ENCODE results near the gene SPRED1. TPM values are rescaled to one million over a fixed set of nuclear protein-coding genes. Genes with fewer than 3 reads are reported as not detected.

The SPRED1 gene
- 1 to 10 TPM in 2 of 5 experiments, under 1 TPM in 3; 0.07 to 2.6 (median 0.95) TPM for total RNA-seq
- polyA plus RNA-seq: not detected
- 0.54 reads per million for total RNA-seq

GRCh38 chr15:38252481-38253350, at the start of gene SPRED1:
Gene SPRED1 (plus strand): TSS chr15:38252836. CDS start chr15:38253186, 350 bp downstream.
- ATAC-seq: peak; percentile 12
- peaks cover 0 to 7% (median 0%) of the 10 kb centered on the region in 11 donors for H3K9me3 Mint-ChIP-seq
- intact Hi-C loops (cut with micrococcal nuclease): loop anchor here in 1 of 2 donors (10.0 kb wide), 2 partner anchors 442 to 1502 kb away; no protein-coding TSS in a partner anchor
- DNase-seq: peak in 8 of 9 donors; percentile 8 to 28 (median 9)
- no peaks in the 10 kb centered on the region for H3K27me3 ChIP-seq (ENCODE audit: control insufficient read depth in 2 of 2, insufficient read depth in 2 of 2, low read length in 2 of 2)
- ChIA-PET CTCF (no interaction called here), POLR2A (interaction anchor here (0.5 kb wide), 1 partner anchor 1329 kb away, joined by 3 read pairs; no protein-coding TSS in a partner anchor)
- peak within 1 kb of the TSS in 8 of 9 donors; percentile 26 to 88 (median 64) for H3K27ac Mint-ChIP-seq
- no peak within 1 kb of the TSS for H3K27ac ChIP-seq (ENCODE audit: low read depth, low read length)
- no peaks in the 10 kb centered on the region for H3K9me3 ChIP-seq (ENCODE audit: control insufficient read depth in 2 of 3, low read length in 3 of 3)
- H3K36me3 Mint-ChIP-seq: no peaks in the 10 kb centered on the region
- H3K4me1 Mint-ChIP-seq: peaks cover 25 to 36% (median 27%) of the 10 kb centered on the region in 7 donors
- peak within 1 kb of the TSS; percentile 80 to 97 (median 90) for H3K4me3 Mint-ChIP-seq
- peaks cover 17 to 19% of the 10 kb centered on the region in 2 donors for H3K4me1 ChIP-seq (ENCODE audit: control insufficient read depth in 2 of 2, insufficient read depth in 2 of 2, low read length in 2 of 2)
- peak within 1 kb of the TSS; percentile 78 for H3K4me3 ChIP-seq (ENCODE audit: low read length)
- H3K27me3 Mint-ChIP-seq: peaks cover 18 to 73% (median 43%) of the 10 kb centered on the region in 5 donors
- H3K36me3 ChIP-seq (ENCODE audit: control insufficient read depth in 2 of 3, insufficient read depth in 3 of 3, low read length in 3 of 3): no peaks in the 10 kb centered on the region

GRCh38 chr15:38205526-38206272, 46.9 kb upstream of the SPRED1 start:
- H3K27me3 ChIP-seq (ENCODE audit: control insufficient read depth in 2 of 2, insufficient read depth in 2 of 2, low read length in 2 of 2): no peaks in the 10 kb centered on the region
- H3K4me3 Mint-ChIP-seq: no peak overlapping the region
- POLR2A ChIA-PET: no interaction called here

DNA sequence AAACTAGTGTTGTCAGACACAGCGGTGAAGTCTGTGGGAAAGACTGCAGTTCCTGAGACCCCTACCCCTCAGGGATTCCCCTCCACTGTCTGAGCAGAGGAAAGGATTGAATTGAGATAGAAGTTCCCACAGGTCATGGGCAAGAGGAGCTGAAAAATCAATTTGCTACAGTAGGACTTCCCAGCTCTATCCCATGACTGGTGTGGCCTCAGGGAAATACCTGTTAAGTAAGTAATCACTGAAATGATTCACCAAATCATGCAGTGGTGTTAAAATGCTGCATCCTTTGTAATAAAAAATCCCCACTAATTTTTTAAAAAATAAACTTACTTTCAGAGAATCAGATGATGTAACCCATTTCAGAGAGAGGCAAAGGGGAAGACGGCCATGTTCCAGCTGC, 45.0 kb upstream of the SPRED1 start:
- no peak overlapping the region for H3K27ac Mint-ChIP-seq
- DNase-seq (no peak), ATAC-seq (no peak)
- ChIA-PET CTCF (no interaction called here), POLR2A (no interaction called here)
- no peaks in the 10 kb centered on the region for H3K4me1 Mint-ChIP-seq
- peaks cover 15 to 33% (median 28%) of the 10 kb centered on the region in 5 donors for H3K27me3 Mint-ChIP-seq
- no peaks in the 10 kb centered on the region for H3K36me3 Mint-ChIP-seq
- no peaks in the 10 kb centered on the region for H3K9me3 ChIP-seq (ENCODE audit: control insufficient read depth in 2 of 3, low read length in 3 of 3)
- peaks cover 0 to 4% (median 0%) of the 10 kb centered on the region in 11 donors for H3K9me3 Mint-ChIP-seq
- H3K4me1 ChIP-seq (ENCODE audit: control insufficient read depth in 2 of 2, insufficient read depth in 2 of 2, low read length in 2 of 2): no peaks in the 10 kb centered on the region
- no peak overlapping the region for H3K27ac ChIP-seq (ENCODE audit: low read depth, low read length)
- no peaks in the 10 kb centered on the region for H3K36me3 ChIP-seq (ENCODE audit: control insufficient read depth in 2 of 3, insufficient read depth in 3 of 3, low read length in 3 of 3)
- no peaks in the 10 kb centered on the region for H3K27me3 ChIP-seq (ENCODE audit: control insufficient read depth in 2 of 2, insufficient read depth in 2 of 2, low read length in 2 of 2)
- intact Hi-C loops (cut with micrococcal nuclease): no loop called here
- H3K4me3 ChIP-seq (ENCODE audit: low read length): no peak overlapping the region
- H3K4me3 Mint-ChIP-seq: no peak overlapping the region

More at GRCh38 chr15:38205526-38206272, 46.9 kb upstream of the SPRED1 start:
- no peaks in the 10 kb centered on the region for H3K4me1 Mint-ChIP-seq
- no peaks in the 10 kb centered on the region for H3K4me1 ChIP-seq (ENCODE audit: control insufficient read depth in 2 of 2, insufficient read depth in 2 of 2, low read length in 2 of 2)
- no peak overlapping the region for H3K27ac ChIP-seq (ENCODE audit: low read depth, low read length)
- H3K27ac Mint-ChIP-seq: no peak overlapping the region
- H3K9me3 Mint-ChIP-seq: peaks cover 0 to 4% (median 2%) of the 10 kb centered on the region in 11 donors
- DNase-seq (no peak), ATAC-seq (no peak)
- no peaks in the 10 kb centered on the region for H3K9me3 ChIP-seq (ENCODE audit: control insufficient read depth in 2 of 3, low read length in 3 of 3)
- H3K36me3 Mint-ChIP-seq: no peaks in the 10 kb centered on the region
- intact Hi-C loops (cut with micrococcal nuclease): no loop called here
- H3K27me3 Mint-ChIP-seq: peaks cover 17 to 33% (median 27%) of the 10 kb centered on the region in 5 donors
- H3K36me3 ChIP-seq (ENCODE audit: control insufficient read depth in 2 of 3, insufficient read depth in 3 of 3, low read length in 3 of 3): no peaks in the 10 kb centered on the region
- H3K4me3 ChIP-seq (ENCODE audit: low read length): no peak overlapping the region
- CTCF ChIA-PET: no interaction called here

GRCh38 chr15:38208206-38208605, 44.4 kb upstream of the SPRED1 start:
- Mint-ChIP-seq H3K27me3 (peaks cover 15 to 31% (median 30%) of the 10 kb centered on the region in 5 donors), H3K36me3 (no peaks in the 10 kb centered on the region), H3K27ac (no peak overlapping the region), H3K9me3 (peaks cover 0 to 4% (median 0%) of the 10 kb centered on the region in 11 donors), H3K4me3 (no peak overlapping the region), H3K4me1 (no peaks in the 10 kb centered on the region)
- Histone ChIP-seq H3K27ac (ENCODE audit: low read depth, low read length) (no peak overlapping the region), H3K4me3 (ENCODE audit: low read length) (no peak overlapping the region), H3K27me3 (ENCODE audit: control insufficient read depth in 2 of 2, insufficient read depth in 2 of 2, low read length in 2 of 2) (no peaks in the 10 kb centered on the region), H3K9me3 (ENCODE audit: control insufficient read depth in 2 of 3, low read length in 3 of 3) (no peaks in the 10 kb centered on the region), H3K4me1 (ENCODE audit: control insufficient read depth in 2 of 2, insufficient read depth in 2 of 2, low read length in 2 of 2) (no peaks in the 10 kb centered on the region), H3K36me3 (ENCODE audit: control insufficient read depth in 2 of 3, insufficient read depth in 3 of 3, low read length in 3 of 3) (no peaks in the 10 kb centered on the region)
- no peak for ATAC-seq
- ChIA-PET CTCF (no interaction called here), POLR2A (no interaction called here)
- intact Hi-C loops (cut with micrococcal nuclease): no loop called here
- DNase-seq: no peak

GRCh38 chr15:38208779-38209178, 43.9 kb upstream of the SPRED1 start:
- H3K9me3 ChIP-seq (ENCODE audit: control insufficient read depth in 2 of 3, low read length in 3 of 3): no peaks in the 10 kb centered on the region
- POLR2A ChIA-PET: no interaction called here
- H3K4me3 ChIP-seq (ENCODE audit: low read length): no peak overlapping the region
- Mint-ChIP-seq H3K36me3 (no peaks in the 10 kb centered on the region), H3K9me3 (peaks cover 0 to 2% (median 0%) of the 10 kb centered on the region in 11 donors), H3K4me1 (no peaks in the 10 kb centered on the region), H3K27ac (no peak overlapping the region), H3K27me3 (peaks cover 17 to 35% (median 26%) of the 10 kb centered on the region in 5 donors), H3K4me3 (no peak overlapping the region)
- H3K27me3 ChIP-seq (ENCODE audit: control insufficient read depth in 2 of 2, insufficient read depth in 2 of 2, low read length in 2 of 2): no peaks in the 10 kb centered on the region
- no peak overlapping the region for H3K27ac ChIP-seq (ENCODE audit: low read depth, low read length)
- ATAC-seq (no peak), DNase-seq (no peak)
- intact Hi-C loops (cut with micrococcal nuclease): no loop called here
- CTCF ChIA-PET: no interaction called here
- no peaks in the 10 kb centered on the region for H3K36me3 ChIP-seq (ENCODE audit: control insufficient read depth in 2 of 3, insufficient read depth in 3 of 3, low read length in 3 of 3)
- H3K4me1 ChIP-seq (ENCODE audit: control insufficient read depth in 2 of 2, insufficient read depth in 2 of 2, low read length in 2 of 2): no peaks in the 10 kb centered on the region

- Mint-ChIP-seq H3K9me3 (no peaks in the 10 kb centered on the region), H3K4me3 (no peak overlapping the region), H3K27me3 (peaks cover 18 to 29% (median 21%) of the 10 kb centered on the region in 5 donors), H3K27ac (no peak overlapping the region), H3K36me3 (no peaks in the 10 kb centered on the region), H3K4me1 (no peaks in the 10 kb centered on the region)
- ATAC-seq (no peak), DNase-seq (no peak)
- no peak overlapping the region for H3K27ac ChIP-seq (ENCODE audit: low read depth, low read length)
- H3K4me1 ChIP-seq (ENCODE audit: control insufficient read depth in 2 of 2, insufficient read depth in 2 of 2, low read length in 2 of 2): no peaks in the 10 kb centered on the region
- CTCF ChIA-PET: no interaction called here
- H3K4me3 ChIP-seq (ENCODE audit: low read length): no peak overlapping the region
- intact Hi-C loops (cut with micrococcal nuclease): no loop called here
- H3K9me3 ChIP-seq (ENCODE audit: control insufficient read depth in 2 of 3, low read length in 3 of 3): no peaks in the 10 kb centered on the region
- H3K36me3 ChIP-seq (ENCODE audit: control insufficient read depth in 2 of 3, insufficient read depth in 3 of 3, low read length in 3 of 3): no peaks in the 10 kb centered on the region
- no peaks in the 10 kb centered on the region for H3K27me3 ChIP-seq (ENCODE audit: control insufficient read depth in 2 of 2, insufficient read depth in 2 of 2, low read length in 2 of 2)
- POLR2A ChIA-PET: no interaction called here
These were observed 41.4 kb upstream of the SPRED1 start for GRCh38 chr15:38211249-38211648.
